CD4-positive, alpha-beta memory T cell (primary cell): ENCODE results near the gene PROC. TPM values are rescaled to one million over a fixed set of nuclear protein-coding genes. Genes with fewer than 3 reads are reported as not detected.

Source experiments
- CTCF ChIA-PET: fragments of 350-600 bp; sonication (Branson Sonifier 250); formaldehyde crosslinking; loops from one replicate; lab custom pipeline; 2021; ENCODE audit warnings: inconsistent platforms; ENCODE audit not compliant: partially characterized antibody; lab: Charles Lee
- POLR2A ChIA-PET: fragments of 350-600 bp; sonication (Branson Sonifier 250); formaldehyde crosslinking; loops from one replicate; lab custom pipeline; 2021; ENCODE audit not compliant: partially characterized antibody; lab: Charles Lee
- DNase-seq, 5 donors: peaks; one replicate each; pipeline versions ENCODE4 v3.0.0 to v3.0.0-alpha.2; 2020 to 2022; ENCODE audit warnings: mixed read lengths in 1 of 5
- H3K27ac ChIP-seq: one replicate; pipeline ENCODE4 v1.7.0; 2013; ENCODE audit warnings: low read depth, low read length
- H3K27me3 ChIP-seq: 2 replicates; pipeline ENCODE4 v1.7.0; 2013; ENCODE audit warnings: mild to moderate bottlenecking, low read length, moderate library complexity; ENCODE audit not compliant: insufficient read depth
- H3K36me3 ChIP-seq: 2 replicates; pipeline ENCODE4 v1.7.0; 2013; ENCODE audit warnings: mild to moderate bottlenecking, low read length, moderate library complexity; ENCODE audit not compliant: insufficient read depth
- H3K4me1 ChIP-seq: 2 replicates; pipeline ENCODE4 v1.7.0; 2013; ENCODE audit warnings: mild to moderate bottlenecking, low read length, moderate library complexity; ENCODE audit not compliant: insufficient read depth
- H3K4me3 ChIP-seq, 2 donors: one replicate each; pipeline ENCODE4 v1.7.0; 2013; ENCODE audit warnings: low read length in 2 of 2, mild to moderate bottlenecking in 1 of 2
- H3K9me3 ChIP-seq, 2 donors: one replicate each; pipeline ENCODE4 v1.7.0; 2013; ENCODE audit warnings: low read length in 2 of 2, control low read depth in 1 of 2; ENCODE audit not compliant: control insufficient read depth in 1 of 2
- H3K27ac Mint-ChIP-seq, 7 donors: one replicate each; pipeline ENCODE4 v1.8.0; 2020 to 2021; ENCODE audit warnings: mixed read lengths in 7 of 7, mild to moderate bottlenecking in 6 of 7, inconsistent platforms in 3 of 7, moderate library complexity in 3 of 7
- H3K27me3 Mint-ChIP-seq, 2 donors: one replicate each; pipeline ENCODE4 v1.8.0; 2020 to 2021; ENCODE audit warnings: mixed read lengths in 2 of 2
- H3K36me3 Mint-ChIP-seq, 2 donors: one replicate each; pipeline ENCODE4 v1.8.0; 2020 to 2021; ENCODE audit warnings: mixed read lengths in 2 of 2, inconsistent platforms in 1 of 2, mild to moderate bottlenecking in 1 of 2
- H3K4me1 Mint-ChIP-seq, 4 donors: one replicate each; pipeline ENCODE4 v1.8.0; 2020 to 2021; ENCODE audit warnings: mixed read lengths in 4 of 4, mild to moderate bottlenecking in 1 of 4
- H3K4me3 Mint-ChIP-seq, 8 donors: one replicate each; pipeline ENCODE4 v1.8.0; 2020 to 2021; ENCODE audit warnings: mixed read lengths in 8 of 8, mild to moderate bottlenecking in 7 of 8, moderate library complexity in 6 of 8, inconsistent platforms in 3 of 8
- H3K9me3 Mint-ChIP-seq, 8 donors: one replicate each; pipeline ENCODE4 v1.8.0; 2020 to 2021; ENCODE audit warnings: mixed read lengths in 8 of 8, mild to moderate bottlenecking in 5 of 8, inconsistent platforms in 3 of 8, moderate library complexity in 1 of 8
- intact Hi-C: fragments of 100-400 bp; cut with micrococcal nuclease; formaldehyde crosslinking; loops from one replicate; pipeline ENCODE4 v1.15.1; 2023
- polyA plus RNA-seq, 2 donors: library from polyadenylated mRNA; unstranded; fragments of 300-500 nt; fragmentation: Illumina TruSeq; gene quantifications; one replicate each; pipeline ENCODE4 v1.2.3, GENCODE V29; 2021
- total RNA-seq, 2 experiments: library from RNA; stranded (reverse); gene quantifications; one replicate each; pipeline ENCODE4 v1.2.3, GENCODE V29; 2021

The PROC gene
- total and polyA plus RNA-seq, 4 experiments from 2014 or later: not detected

GRCh38 chr2:127431408-127432023, 13.3 kb downstream of the PROC start:
- no peak overlapping the region for H3K4me3 ChIP-seq
- ChIA-PET POLR2A (no interaction called here), CTCF (no interaction called here)
- no peaks in the 10 kb centered on the region for H3K9me3 ChIP-seq
- H3K4me3 Mint-ChIP-seq: no peak overlapping the region
- no peak overlapping the region for H3K27ac ChIP-seq
- H3K4me1 Mint-ChIP-seq: no peaks in the 10 kb centered on the region
- H3K27ac Mint-ChIP-seq: no peak overlapping the region
- no peaks in the 10 kb centered on the region for H3K36me3 Mint-ChIP-seq
- H3K36me3 ChIP-seq: no peaks in the 10 kb centered on the region
- no peaks in the 10 kb centered on the region for H3K4me1 ChIP-seq
- no peaks in the 10 kb centered on the region for H3K9me3 Mint-ChIP-seq
- DNase-seq: no peak
- H3K27me3 ChIP-seq: no peaks in the 10 kb centered on the region
- intact Hi-C loops: no loop called here
- no peaks in the 10 kb centered on the region for H3K27me3 Mint-ChIP-seq

DNA sequence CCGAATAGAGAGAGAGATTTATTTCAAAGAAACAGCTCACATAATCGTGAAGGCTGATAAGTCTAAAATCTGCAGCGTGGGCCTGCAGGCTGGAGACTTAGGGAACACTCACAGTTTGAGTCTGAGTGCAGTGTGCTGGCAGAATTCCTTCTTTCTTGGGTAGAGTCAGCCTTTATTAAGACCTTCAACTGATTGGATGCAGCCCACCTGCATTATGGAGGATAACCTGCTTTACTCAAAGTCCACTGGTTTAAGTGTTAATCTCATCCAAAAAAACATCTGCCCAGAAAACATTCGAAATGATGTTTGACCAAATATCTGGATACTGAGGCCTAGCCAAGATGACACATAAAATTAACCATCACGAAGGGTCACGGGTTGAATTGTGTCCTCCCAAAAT, 16.3 kb downstream of the PROC start:
- DNase-seq: no peak
- H3K4me3 Mint-ChIP-seq: no peak overlapping the region
- H3K27me3 Mint-ChIP-seq: no peaks in the 10 kb centered on the region

GRCh38 chr2:127437056-127437455, 18.8 kb downstream of the PROC start:
- no peaks in the 10 kb centered on the region for H3K4me1 ChIP-seq
- no peak overlapping the region for H3K27ac Mint-ChIP-seq
- no peaks in the 10 kb centered on the region for H3K36me3 ChIP-seq
- peaks cover 0 to 1% of the 10 kb centered on the region in 2 donors for H3K36me3 Mint-ChIP-seq
- H3K4me1 Mint-ChIP-seq: no peaks in the 10 kb centered on the region
- no peak overlapping the region for H3K27ac ChIP-seq
- peaks cover 4 to 21% (median 9%) of the 10 kb centered on the region in 8 donors for H3K9me3 Mint-ChIP-seq
- no peak overlapping the region for H3K4me3 Mint-ChIP-seq
- CTCF ChIA-PET: no interaction called here
- POLR2A ChIA-PET: no interaction called here
- no peak overlapping the region for H3K4me3 ChIP-seq
- DNase-seq: no peak
- H3K9me3 ChIP-seq: no peaks in the 10 kb centered on the region
- intact Hi-C loops: no loop called here
- H3K27me3 Mint-ChIP-seq: no peaks in the 10 kb centered on the region
- no peaks in the 10 kb centered on the region for H3K27me3 ChIP-seq

More for the DNA sequence above, 16.3 kb downstream of the PROC start:
- Histone ChIP-seq H3K9me3 (no peaks in the 10 kb centered on the region), H3K36me3 (no peaks in the 10 kb centered on the region), H3K4me3 (no peak overlapping the region), H3K4me1 (no peaks in the 10 kb centered on the region), H3K27me3 (no peaks in the 10 kb centered on the region), H3K27ac (no peak overlapping the region)
- peaks cover 0 to 7% (median 0%) of the 10 kb centered on the region in 8 donors for H3K9me3 Mint-ChIP-seq
- H3K4me1 Mint-ChIP-seq: no peaks in the 10 kb centered on the region
- CTCF ChIA-PET: no interaction called here
- no peak overlapping the region for H3K27ac Mint-ChIP-seq
- POLR2A ChIA-PET: no interaction called here
- no peaks in the 10 kb centered on the region for H3K36me3 Mint-ChIP-seq
- intact Hi-C loops: no loop called here

DNA sequence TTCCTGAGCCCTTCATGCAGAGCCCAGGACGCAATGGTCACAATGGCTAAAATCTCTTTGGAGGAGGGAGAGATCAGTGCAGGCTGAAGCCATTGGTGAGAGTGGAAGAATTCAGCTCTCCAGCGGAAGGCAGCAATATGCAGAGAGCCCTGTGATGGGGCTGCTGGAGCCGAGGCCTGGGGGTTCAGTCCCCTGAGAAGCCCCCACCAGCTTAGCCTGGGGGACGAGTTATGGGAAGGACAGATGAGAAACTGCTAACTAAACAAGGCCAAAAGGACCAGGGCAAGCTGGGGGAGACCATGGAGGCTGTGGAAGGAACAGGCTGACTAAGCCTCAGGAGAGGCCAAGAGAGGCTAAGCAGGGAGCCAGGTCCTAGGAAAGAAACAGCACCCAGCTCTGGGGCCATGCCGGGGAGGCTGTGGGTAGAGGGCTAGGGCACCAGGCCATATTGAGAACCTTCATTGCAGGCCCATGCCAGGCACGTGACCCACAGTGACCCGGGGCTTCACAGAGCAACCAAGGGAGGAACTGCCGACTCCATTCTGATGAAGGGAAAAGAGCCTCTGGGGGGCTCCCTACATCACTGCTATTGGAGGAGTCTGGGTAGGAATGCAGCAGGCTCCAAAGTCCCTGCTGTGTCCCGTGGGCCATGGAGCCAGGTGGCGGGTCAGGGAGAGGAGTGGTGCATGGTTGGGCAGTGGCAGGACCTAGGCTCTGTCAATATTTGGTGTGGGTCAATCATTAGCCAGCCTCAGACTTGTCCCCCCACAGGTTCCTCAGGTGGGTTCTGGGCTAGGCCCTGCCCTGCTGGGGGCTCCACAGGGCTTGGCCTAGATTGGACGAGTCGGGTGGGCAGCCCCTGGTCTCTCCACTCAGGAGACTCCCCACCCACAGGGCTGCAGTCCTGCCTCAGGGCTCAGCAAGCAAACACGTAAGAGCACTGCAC, 19.8 kb downstream of the PROC start:
- ChIA-PET CTCF (no interaction called here), POLR2A (no interaction called here)
- Histone ChIP-seq H3K4me3 (no peak overlapping the region), H3K4me1 (no peaks in the 10 kb centered on the region), H3K9me3 (no peaks in the 10 kb centered on the region), H3K27me3 (no peaks in the 10 kb centered on the region), H3K27ac (no peak overlapping the region), H3K36me3 (no peaks in the 10 kb centered on the region)
- Mint-ChIP-seq H3K4me3 (no peak overlapping the region), H3K27me3 (no peaks in the 10 kb centered on the region), H3K36me3 (peaks cover 0 to 1% of the 10 kb centered on the region in 2 donors), H3K27ac (no peak overlapping the region), H3K4me1 (no peaks in the 10 kb centered on the region), H3K9me3 (peaks cover 4 to 26% (median 15%) of the 10 kb centered on the region in 8 donors)
- no peak for DNase-seq
- intact Hi-C loops: no loop called here

DNA sequence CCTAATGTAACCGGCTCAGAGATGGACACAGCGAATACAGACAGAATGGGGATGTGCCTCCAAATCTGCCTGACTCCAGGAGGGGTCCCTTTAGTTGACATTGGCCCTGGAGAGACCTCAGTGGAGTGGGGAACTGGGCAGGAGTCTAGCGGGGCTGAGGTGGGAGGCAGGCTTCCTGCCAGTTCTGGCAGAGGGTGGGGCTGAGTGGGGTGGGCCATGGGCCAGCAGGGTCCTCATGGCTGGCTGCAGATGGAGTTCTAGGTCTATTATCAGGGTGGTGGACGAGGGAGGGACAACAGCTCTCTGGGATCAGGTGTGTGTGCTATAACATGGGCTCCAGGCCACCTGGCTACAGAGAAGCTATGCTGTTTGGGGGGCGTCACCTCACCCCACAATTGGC, 21.1 kb downstream of the PROC start:
- intact Hi-C loops: no loop called here
- Mint-ChIP-seq H3K36me3 (peaks cover 0 to 1% of the 10 kb centered on the region in 2 donors), H3K9me3 (peaks cover 4 to 32% (median 17%) of the 10 kb centered on the region in 8 donors), H3K4me3 (no peak overlapping the region), H3K4me1 (no peaks in the 10 kb centered on the region), H3K27ac (no peak overlapping the region), H3K27me3 (no peaks in the 10 kb centered on the region)
- H3K27ac ChIP-seq: no peak overlapping the region
- DNase-seq: no peak
- no peaks in the 10 kb centered on the region for H3K36me3 ChIP-seq
- ChIA-PET POLR2A (no interaction called here), CTCF (no interaction called here)
- no peak overlapping the region for H3K4me3 ChIP-seq
- H3K9me3 ChIP-seq: no peaks in the 10 kb centered on the region
- no peaks in the 10 kb centered on the region for H3K4me1 ChIP-seq
- no peaks in the 10 kb centered on the region for H3K27me3 ChIP-seq

DNA sequence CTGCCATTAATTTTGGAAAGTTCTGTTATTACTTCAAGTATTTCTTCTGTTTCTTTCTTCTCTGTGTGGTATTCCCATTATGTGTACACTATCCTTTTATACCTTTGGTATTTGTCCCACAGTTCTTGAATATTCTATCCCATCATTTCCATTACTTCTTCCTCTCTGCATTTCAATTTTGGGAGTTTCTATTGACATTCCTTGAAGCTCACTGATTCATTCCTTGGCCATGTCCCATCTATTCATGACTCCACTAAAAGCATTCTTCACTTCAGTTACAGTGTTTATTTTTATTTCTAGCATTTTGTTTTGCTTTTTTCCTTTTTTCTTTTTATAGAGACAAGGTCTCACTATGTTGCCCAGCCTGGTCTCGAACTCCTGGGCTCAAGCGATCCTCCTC, 30.3 kb downstream of the PROC start:
- Histone ChIP-seq H3K27me3 (no peaks in the 10 kb centered on the region), H3K9me3 (no peaks in the 10 kb centered on the region), H3K36me3 (no peaks in the 10 kb centered on the region), H3K4me3 (no peak overlapping the region), H3K4me1 (no peaks in the 10 kb centered on the region), H3K27ac (no peak overlapping the region)
- H3K27me3 Mint-ChIP-seq: peaks cover 0 to 1% of the 10 kb centered on the region in 2 donors
- peaks cover 4 to 27% of the 10 kb centered on the region in 2 donors for H3K36me3 Mint-ChIP-seq
- peaks cover 2 to 28% (median 18%) of the 10 kb centered on the region in 8 donors for H3K9me3 Mint-ChIP-seq
- CTCF ChIA-PET: no interaction called here
- intact Hi-C loops: no loop called here
- no peak for DNase-seq
- H3K27ac Mint-ChIP-seq: no peak overlapping the region
- no peak overlapping the region for H3K4me3 Mint-ChIP-seq
- POLR2A ChIA-PET: no interaction called here
- H3K4me1 Mint-ChIP-seq: no peaks in the 10 kb centered on the region

GRCh38 chr2:127449414-127449813, 31.2 kb downstream of the PROC start:
- Histone ChIP-seq H3K4me3 (no peak overlapping the region), H3K27me3 (no peaks in the 10 kb centered on the region), H3K27ac (no peak overlapping the region), H3K4me1 (no peaks in the 10 kb centered on the region), H3K9me3 (no peaks in the 10 kb centered on the region), H3K36me3 (no peaks in the 10 kb centered on the region)
- Mint-ChIP-seq H3K36me3 (peaks cover 4 to 32% of the 10 kb centered on the region in 2 donors), H3K27ac (peak overlapping the region in 1 of 7 donors; percentile 58), H3K27me3 (peaks cover 0 to 1% of the 10 kb centered on the region in 2 donors), H3K4me1 (no peaks in the 10 kb centered on the region), H3K4me3 (no peak overlapping the region), H3K9me3 (peaks cover 2 to 25% (median 16%) of the 10 kb centered on the region in 8 donors)
- intact Hi-C loops: no loop called here
- CTCF ChIA-PET: no interaction called here
- no peak for DNase-seq
- POLR2A ChIA-PET: no interaction called here
